GM13977 (cell line): ENCODE measurements around the gene CSMD2.

ENCODE experiments used
- DNase-seq: peaks from one replicate; pipeline ENCODE4 v3.0.0; 2012; ENCODE audit warnings: low spot score
- in situ Hi-C: fragments of 300-500 bp; cut with MboI; formaldehyde crosslinking; loops from one replicate; pipeline ENCODE4 v1.12.0; 2022; ENCODE audit warnings: low sequenced_read_pairs, low pct_unique_long_range_greater_than_20kb, mixed read lengths, inconsistent platforms; ENCODE audit not compliant: unreplicated experiment
- TF ChIP-seq, protein P1 (sequence below): IDR thresholded peaks from 2 replicates; pipeline ENCODE4 v1.5.1; 2012; ENCODE audit warnings: mild to moderate bottlenecking, control low read depth; ENCODE audit not compliant: insufficient read depth; ENCODE audit errors: extremely low read depth, missing control alignments

CSMD2 gene

GRCh38 chr1:33640114-33640660, 524.8 kb downstream of the CSMD2 start:
- no peak for DNase-seq
- in situ Hi-C loops, result no loop called here
- TF ChIP-seq, protein P1, sequence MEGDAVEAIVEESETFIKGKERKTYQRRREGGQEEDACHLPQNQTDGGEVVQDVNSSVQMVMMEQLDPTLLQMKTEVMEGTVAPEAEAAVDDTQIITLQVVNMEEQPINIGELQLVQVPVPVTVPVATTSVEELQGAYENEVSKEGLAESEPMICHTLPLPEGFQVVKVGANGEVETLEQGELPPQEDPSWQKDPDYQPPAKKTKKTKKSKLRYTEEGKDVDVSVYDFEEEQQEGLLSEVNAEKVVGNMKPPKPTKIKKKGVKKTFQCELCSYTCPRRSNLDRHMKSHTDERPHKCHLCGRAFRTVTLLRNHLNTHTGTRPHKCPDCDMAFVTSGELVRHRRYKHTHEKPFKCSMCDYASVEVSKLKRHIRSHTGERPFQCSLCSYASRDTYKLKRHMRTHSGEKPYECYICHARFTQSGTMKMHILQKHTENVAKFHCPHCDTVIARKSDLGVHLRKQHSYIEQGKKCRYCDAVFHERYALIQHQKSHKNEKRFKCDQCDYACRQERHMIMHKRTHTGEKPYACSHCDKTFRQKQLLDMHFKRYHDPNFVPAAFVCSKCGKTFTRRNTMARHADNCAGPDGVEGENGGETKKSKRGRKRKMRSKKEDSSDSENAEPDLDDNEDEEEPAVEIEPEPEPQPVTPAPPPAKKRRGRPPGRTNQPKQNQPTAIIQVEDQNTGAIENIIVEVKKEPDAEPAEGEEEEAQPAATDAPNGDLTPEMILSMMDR, result no peak

- in situ Hi-C loops, result no loop called here
These were observed 527.1 kb downstream of the CSMD2 start for GRCh38 chr1:33637846-33638440.

GRCh38 chr1:33636209-33636608, 528.8 kb downstream of the CSMD2 start:
- TF ChIP-seq, protein P1, result no peak
- no peak for DNase-seq
- in situ Hi-C loops, result no loop called here

More at GRCh38 chr1:33637846-33638440, 527.1 kb downstream of the CSMD2 start:
- no peak for DNase-seq
- TF ChIP-seq, protein P1, result no peak

DNA sequence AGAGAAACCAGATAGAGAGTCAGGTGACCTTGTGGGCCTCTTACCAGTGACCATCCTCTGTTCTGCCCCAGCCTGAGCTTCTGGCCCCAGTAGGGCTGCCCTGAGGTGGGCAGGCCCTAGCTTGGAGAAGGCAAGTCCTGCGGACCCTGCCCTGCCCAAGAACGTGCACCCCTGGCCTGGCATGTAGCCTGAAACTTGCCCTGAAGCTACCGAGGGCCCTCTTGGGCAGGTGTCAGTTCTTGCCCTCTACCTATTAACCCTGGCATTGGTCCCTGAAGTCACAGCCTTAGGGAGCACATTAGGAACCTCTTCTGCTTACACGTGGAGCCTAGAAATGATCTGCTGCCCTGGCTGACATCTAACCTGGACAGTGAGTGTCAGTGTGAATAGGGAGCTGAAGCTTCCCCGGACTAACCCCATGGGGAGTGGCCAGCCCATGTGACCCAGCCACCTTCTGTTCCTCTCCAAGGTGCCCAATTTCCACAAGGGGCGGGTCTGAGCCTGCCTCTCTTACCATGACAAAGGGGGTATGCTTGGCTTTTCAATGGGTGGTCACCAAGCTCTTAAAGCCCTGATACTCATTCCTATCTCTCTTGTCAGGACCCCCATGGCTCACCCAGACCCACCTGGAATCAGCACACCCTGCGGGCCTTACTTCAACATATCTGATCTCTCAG, 529.6 kb downstream of the CSMD2 start:
- TF ChIP-seq, protein P1, result no peak
- DNase-seq, result no peak
- in situ Hi-C loops, result no loop called here

DNA sequence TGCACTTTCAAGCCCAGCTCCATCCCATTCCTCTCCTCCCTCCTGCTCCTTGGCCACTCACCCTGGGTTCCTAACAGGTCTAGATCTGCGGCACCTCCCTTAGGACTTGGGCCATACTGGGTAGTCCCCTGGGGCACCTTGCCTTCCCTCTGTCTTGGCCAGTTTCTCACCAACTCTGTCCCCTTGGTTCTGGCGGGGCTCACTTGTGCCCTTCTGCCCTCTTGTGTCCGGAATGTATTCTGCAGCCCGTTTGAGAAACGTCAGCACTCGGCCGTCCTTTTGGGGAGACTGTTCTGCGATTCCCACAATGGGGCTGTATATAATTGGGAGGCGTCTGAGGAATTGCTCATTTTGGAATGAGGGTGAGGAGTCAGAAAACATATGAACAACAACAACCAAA, 530.2 kb downstream of the CSMD2 start:
- TF ChIP-seq, protein P1, result peak; percentile 68
- in situ Hi-C loops, result no loop called here
- DNase-seq, result peak; percentile 58

DNA sequence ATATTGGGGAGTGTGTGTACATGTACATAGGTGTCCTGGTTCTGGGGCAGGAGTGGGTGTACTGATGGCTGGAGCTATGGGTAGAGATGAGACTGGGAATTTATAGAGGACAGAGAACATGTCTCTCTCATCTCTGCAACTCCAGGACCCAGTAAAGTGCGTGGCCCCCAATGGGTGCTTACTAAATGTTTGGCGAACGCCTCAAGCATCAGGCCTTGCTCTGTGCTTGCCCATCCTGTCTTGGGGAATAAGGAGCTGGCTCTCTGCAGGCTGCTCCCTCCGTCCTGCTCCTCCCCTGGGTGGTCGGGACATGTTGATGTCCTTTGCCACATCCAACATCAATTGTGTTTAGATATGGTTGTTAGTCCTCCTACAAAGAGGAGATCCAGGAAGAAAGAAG, 530.9 kb downstream of the CSMD2 start:
- no peak for DNase-seq
- TF ChIP-seq, protein P1, result no peak
- in situ Hi-C loops, result no loop called here
